ENCODE measurements around the gene MGLL.

DNA sequence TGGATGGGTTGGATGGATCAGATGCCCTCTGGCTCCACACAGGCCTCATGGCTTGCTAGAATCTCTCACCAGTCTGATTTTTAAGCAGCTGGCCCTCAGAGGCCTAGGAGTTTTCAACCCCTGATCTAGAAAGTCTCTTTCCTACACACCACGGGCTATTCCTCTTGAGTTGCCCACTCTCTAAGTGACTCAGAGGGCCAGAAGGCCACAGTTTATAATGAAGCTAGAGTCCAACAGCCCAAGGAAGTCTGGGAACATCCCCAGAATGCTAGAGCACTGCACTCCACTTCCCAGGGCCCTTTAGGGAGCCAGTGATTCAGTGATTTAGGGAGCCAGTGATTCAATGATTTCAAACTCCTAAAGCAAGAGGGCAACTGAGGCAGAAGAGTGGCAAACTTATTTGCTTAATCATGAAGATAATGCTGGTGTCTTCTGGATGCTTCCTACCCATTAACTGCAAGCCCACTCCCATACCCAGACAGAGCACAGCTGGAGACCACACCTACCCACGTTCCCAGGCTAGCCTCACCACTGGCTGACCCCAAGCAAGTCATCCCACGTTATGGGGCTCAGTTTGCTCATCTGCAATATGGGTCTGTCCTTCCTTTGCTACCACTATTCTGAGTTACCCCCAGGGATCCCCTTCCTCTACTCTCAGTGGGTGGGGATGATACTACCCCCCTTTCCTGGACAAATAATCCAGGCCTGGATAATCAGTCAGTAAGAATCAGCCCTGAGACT is 112.8 kb downstream of the MGLL start:
- TF ChIP-seq CTCF (IDR thresholded peaks at IDR 0.05; ENCODE audit: low read depth, low read length, missing input control) (no peak), REST (IDR thresholded peaks at IDR 0.05) (no peak), TAF1 (conservative IDR thresholded peaks at IDR 0.05) (no peak), MAX (IDR thresholded peaks at IDR 0.05) (no peak), HNF4A (conservative IDR thresholded peaks at IDR 0.05) (no peak), RAD21 (IDR thresholded peaks at IDR 0.05) (no peak)
